ENCODE data around the gene COL9A3. TPM values are rescaled to one million over a fixed set of nuclear protein-coding genes. Genes with fewer than 3 reads are reported as not detected.

The COL9A3 gene
- polyA plus RNA-seq, 2 of the 4 experiments (the other 2 are of a cell fraction): 0.41 to 0.49 TPM

- TF ChIP-seq BHLHE40 (IDR thresholded peaks at IDR 0.05; ENCODE audit: low read depth, low read length): no peak
- no peak for TF ChIP-seq HOXB13 (CRISPR knock-in tag; IDR thresholded peaks at IDR 0.05; ENCODE audit: low read depth)
- TF ChIP-seq ZFP36 (IDR thresholded peaks at IDR 0.05; ENCODE audit: borderline replicate concordance, partially characterized antibody): no peak
- TF ChIP-seq CTCF (IDR thresholded peaks at IDR 0.05): no peak
Measured at GRCh38 chr20:62882426-62882825, 65.6 kb downstream of the COL9A3 start (continued).

- H3K4me1 ChIP-seq: no peaks in the 10 kb centered on the region
- CTCF ChIA-PET: interaction anchor here (7.8 to 12.2 kb wide), 2 partner anchors 9 to 16 kb away, joined by 121 to 123 read pairs; no protein-coding TSS in a partner anchor
- FAIRE-seq (no peak), ATAC-seq (peak; percentile 21 to 30; a peak in 3 of 6 replicates), DNase-seq (ENCODE audit: low read depth in 1 of 2, low spot score in 1 of 2) (no peak)
- H3K9me3 ChIP-seq: no peaks in the 10 kb centered on the region
- POLR2A ChIA-PET: no interaction called here
- WGBS (ENCODE audit: missing lambda C conversion rate): 92% methylated on average over 8 of the region's 8 CpGs
- H3K4me3 ChIP-seq: no peak overlapping the region
- TF ChIP-seq HMGXB4 (CRISPR knock-in tag; IDR thresholded peaks at IDR 0.05; ENCODE audit: borderline replicate concordance): no peak
- no peak for TF ChIP-seq ESRRA (IDR thresholded peaks at IDR 0.05; ENCODE audit: borderline replicate concordance, low read length)
- TF ChIP-seq RNF2 (IDR thresholded peaks at IDR 0.05; ENCODE audit: borderline replicate concordance, low read depth): no peak
- TF ChIP-seq USF2 (IDR thresholded peaks at IDR 0.05): no peak
- TF ChIP-seq HES2 (IDR thresholded peaks at IDR 0.05): no peak
- no peak for TF ChIP-seq TFCP2L1 (CRISPR knock-in tag; IDR thresholded peaks at IDR 0.05)
- no peak overlapping the region for H3K27ac ChIP-seq
- no peak overlapping the region for H3K4me2 ChIP-seq
Measured at GRCh38 chr20:62884556-62884955, 67.7 kb downstream of the COL9A3 start.

GRCh38 chr20:62885046-62885895, 68.4 kb downstream of the COL9A3 start:
- Histone ChIP-seq H3K4me3 (no peak overlapping the region), H3K4me1 (no peaks in the 10 kb centered on the region), H3K4me2 (no peak overlapping the region), H3K27ac (no peak overlapping the region), H3K9me3 (no peaks in the 10 kb centered on the region)
- POLR2A ChIA-PET: no interaction called here
- TF ChIP-seq RCOR1 (IDR thresholded peaks at IDR 0.05; ENCODE audit: low read depth, low read length): no peak
- TF ChIP-seq SREBF2 (IDR thresholded peaks at IDR 0.05): no peak
- no peak for TF ChIP-seq ELK1 (IDR thresholded peaks at IDR 0.05; ENCODE audit: low read depth, low read length)
- no peak for TF ChIP-seq JUNB (IDR thresholded peaks at IDR 0.05)
- no peak for TF ChIP-seq FOXS1 (CRISPR knock-in tag; IDR thresholded peaks at IDR 0.05)
- no peak for TF ChIP-seq POLR2AphosphoS2 (conservative IDR thresholded peaks at IDR 0.05; ENCODE audit: low read length)
- no peak for TF ChIP-seq HEYL (CRISPR knock-in tag; IDR thresholded peaks at IDR 0.05)
- TF ChIP-seq TP53 (CRISPR knock-in tag; IDR thresholded peaks at IDR 0.05): no peak
- TF ChIP-seq POLR2A (IDR thresholded peaks at IDR 0.05; ENCODE audit: low read length): no peak
- TF ChIP-seq ZNF302 (CRISPR knock-in tag; IDR thresholded peaks at IDR 0.05): no peak
- no peak for TF ChIP-seq EP300 (IDR thresholded peaks at IDR 0.05)
- TF ChIP-seq CBX2 (IDR thresholded peaks at IDR 0.05; ENCODE audit: borderline replicate concordance, low read depth): no peak
- no peak for TF ChIP-seq CBX8 (IDR thresholded peaks at IDR 0.05)
- CTCF ChIA-PET: interaction anchor here (2.8 to 12.2 kb wide), 3 partner anchors 10 to 23 kb away, joined by 11 to 123 read pairs (median 121); no protein-coding TSS in a partner anchor
- WGBS (ENCODE audit: missing lambda C conversion rate): 88% methylated on average over 20 of the region's 20 CpGs
- DNase-seq (ENCODE audit: low read depth in 1 of 2, low spot score in 1 of 2) (no peak), FAIRE-seq (no peak), ATAC-seq (peak in 1 of 2 experiments; percentile 14; a peak in 2 of 6 replicates)

Data from A549 (cell line).